Epithelial cell of proximal tubule (primary cell): ENCODE data around the gene BCL2L14. TPM values are rescaled to one million over a fixed set of nuclear protein-coding genes. Genes with fewer than 3 reads are reported as not detected.

Source experiments
- DNase-seq: peaks from one replicate; pipeline ENCODE4 v3.0.0-alpha.2; 2011; ENCODE audit warnings: low read depth
- H3K4me3 ChIP-seq: 2 replicates; pipeline ENCODE4 v1.5.1; 2011; ENCODE audit warnings: low read depth, mild to moderate bottlenecking, low read length
- total RNA-seq: library from RNA; depleted of rRNA; stranded (reverse); fragments of >200 nt; gene quantifications from 2 replicates; pipeline ENCODE4 v1.2.3, GENCODE V29; 2015
- TF ChIP-seq, protein P1 (sequence below): conservative IDR thresholded peaks from 2 replicates; pipeline ENCODE4 v1.5.1; 2012; ENCODE audit warnings: low read depth, mild to moderate bottlenecking, low read length

Gene BCL2L14
- total RNA-seq, 1 donor from 2014 or later = not detected

GRCh38 chr12:12054993-12055392 lies 15.7 kb upstream of the BCL2L14 start:
- no peak overlapping the region for H3K4me3 ChIP-seq
- no peak for DNase-seq
- TF ChIP-seq, protein P1, sequence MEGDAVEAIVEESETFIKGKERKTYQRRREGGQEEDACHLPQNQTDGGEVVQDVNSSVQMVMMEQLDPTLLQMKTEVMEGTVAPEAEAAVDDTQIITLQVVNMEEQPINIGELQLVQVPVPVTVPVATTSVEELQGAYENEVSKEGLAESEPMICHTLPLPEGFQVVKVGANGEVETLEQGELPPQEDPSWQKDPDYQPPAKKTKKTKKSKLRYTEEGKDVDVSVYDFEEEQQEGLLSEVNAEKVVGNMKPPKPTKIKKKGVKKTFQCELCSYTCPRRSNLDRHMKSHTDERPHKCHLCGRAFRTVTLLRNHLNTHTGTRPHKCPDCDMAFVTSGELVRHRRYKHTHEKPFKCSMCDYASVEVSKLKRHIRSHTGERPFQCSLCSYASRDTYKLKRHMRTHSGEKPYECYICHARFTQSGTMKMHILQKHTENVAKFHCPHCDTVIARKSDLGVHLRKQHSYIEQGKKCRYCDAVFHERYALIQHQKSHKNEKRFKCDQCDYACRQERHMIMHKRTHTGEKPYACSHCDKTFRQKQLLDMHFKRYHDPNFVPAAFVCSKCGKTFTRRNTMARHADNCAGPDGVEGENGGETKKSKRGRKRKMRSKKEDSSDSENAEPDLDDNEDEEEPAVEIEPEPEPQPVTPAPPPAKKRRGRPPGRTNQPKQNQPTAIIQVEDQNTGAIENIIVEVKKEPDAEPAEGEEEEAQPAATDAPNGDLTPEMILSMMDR = no peak

DNA sequence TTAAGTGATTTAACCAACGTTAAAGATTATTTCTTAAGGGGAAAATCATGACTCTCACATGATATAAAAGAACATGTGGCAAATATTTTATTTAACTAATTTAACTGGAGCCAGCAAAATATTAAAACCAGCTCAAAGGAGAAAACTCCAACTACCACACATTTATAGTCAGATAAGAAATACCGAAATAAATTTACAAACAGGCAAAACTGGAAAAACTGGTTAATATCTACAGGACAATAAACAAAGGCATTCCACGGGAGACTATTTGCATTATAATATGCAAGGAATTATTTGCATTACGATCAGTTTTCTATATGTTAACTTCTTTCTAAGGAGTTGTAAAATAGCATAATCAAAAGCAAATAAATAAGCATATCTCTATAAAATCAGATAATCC lies 13.8 kb upstream of the BCL2L14 start:
- H3K4me3 ChIP-seq = no peak overlapping the region
- no peak for DNase-seq
- TF ChIP-seq, protein P1 = no peak

DNA sequence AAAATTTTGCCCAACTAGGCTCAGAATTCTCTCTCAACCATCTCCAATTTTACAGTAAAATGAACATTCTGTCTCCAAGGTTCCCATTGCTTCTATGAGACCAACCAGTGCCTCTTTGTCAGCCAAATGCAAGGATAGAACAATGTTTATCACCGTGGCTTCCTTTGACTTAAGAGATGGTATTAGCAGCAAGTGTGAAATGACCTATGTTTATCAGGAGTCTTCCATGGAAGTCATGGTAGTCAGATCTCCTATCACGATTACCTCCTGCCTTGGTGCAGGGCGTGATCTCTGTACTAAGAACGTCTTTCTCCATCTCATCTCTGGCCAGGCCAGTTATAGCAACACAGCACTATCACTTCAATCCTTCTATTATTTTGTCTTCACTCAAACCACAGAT lies 6.1 kb upstream of the BCL2L14 start:
- no peak for DNase-seq
- H3K4me3 ChIP-seq = no peak overlapping the region
- TF ChIP-seq, protein P1 = no peak

GRCh38 chr12:12068751-12069150 lies 2.0 kb upstream of the BCL2L14 start:
- DNase-seq = no peak
- TF ChIP-seq, protein P1 = no peak

DNA sequence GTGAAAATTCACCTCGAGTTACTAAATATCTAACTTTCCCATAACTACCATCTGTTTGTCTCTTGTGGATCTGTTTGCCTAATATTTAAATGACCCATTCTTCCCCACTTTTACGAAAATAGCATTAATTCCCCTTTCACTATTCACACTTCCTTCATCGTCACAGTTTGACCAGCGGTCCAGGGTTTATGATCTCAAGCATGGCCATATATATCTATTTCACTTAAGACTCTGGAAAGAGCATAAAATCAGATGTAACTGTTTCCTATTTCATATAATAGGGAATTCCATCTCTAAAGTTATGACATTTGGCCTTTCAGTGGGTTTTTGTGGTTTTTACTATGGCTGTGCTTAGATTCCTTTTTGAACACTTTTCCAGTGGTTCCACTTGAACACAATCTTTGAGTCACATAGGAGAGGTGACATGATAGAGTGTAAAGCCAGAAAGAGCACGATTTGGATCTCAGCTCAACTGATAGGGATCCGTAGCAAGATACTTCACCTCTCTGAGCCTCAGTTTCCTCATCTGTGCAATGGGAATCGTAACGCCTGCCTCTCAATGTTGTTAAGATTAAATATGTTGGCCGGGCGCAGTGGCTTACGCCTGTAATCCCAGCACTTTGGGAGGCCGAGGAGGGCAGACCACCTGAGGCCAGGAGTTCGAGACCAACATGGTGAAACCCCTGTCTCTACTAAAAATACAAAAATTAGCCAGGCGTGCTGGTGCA lies 754 bp upstream of the BCL2L14 start:
- TF ChIP-seq, protein P1 = no peak
- H3K4me3 ChIP-seq = no peak overlapping the region
- DNase-seq = no peak

More at GRCh38 chr12:12068751-12069150, 2.0 kb upstream of the BCL2L14 start:
- no peak overlapping the region for H3K4me3 ChIP-seq

- TF ChIP-seq, protein P1 = no peak
- no peak for DNase-seq
- no peak overlapping the region for H3K4me3 ChIP-seq
Observed at GRCh38 chr12:12072064-12072760, 1.5 kb downstream of the BCL2L14 start.

DNA sequence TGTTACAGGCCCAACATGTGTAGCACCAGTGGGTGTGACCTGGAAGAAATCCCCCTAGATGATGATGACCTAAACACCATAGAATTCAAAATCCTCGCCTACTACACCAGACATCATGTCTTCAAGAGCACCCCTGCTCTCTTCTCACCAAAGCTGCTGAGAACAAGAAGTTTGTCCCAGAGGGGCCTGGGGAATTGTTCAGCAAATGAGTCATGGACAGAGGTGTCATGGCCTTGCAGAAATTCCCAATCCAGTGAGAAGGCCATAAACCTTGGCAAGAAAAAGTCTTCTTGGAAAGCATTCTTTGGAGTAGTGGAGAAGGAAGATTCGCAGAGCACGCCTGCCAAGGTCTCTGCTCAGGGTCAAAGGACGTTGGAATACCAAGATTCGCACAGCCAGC lies 8.6 kb downstream of the BCL2L14 start:
- DNase-seq = peak; percentile 1
- H3K4me3 ChIP-seq = no peak overlapping the region
- TF ChIP-seq, protein P1 = no peak
